HG02885 (cell line): Measurements from ENCODE around the gene RASD1.

Experiments
- ATAC-seq: cut with Tn5 transposase; IDR thresholded peaks from one replicate; pipeline ENCODE4 v1.9.1; 2021; ENCODE audit warnings: mild to moderate bottlenecking; ENCODE audit not compliant: unreplicated experiment, poor library complexity

RASD1 gene

DNA sequence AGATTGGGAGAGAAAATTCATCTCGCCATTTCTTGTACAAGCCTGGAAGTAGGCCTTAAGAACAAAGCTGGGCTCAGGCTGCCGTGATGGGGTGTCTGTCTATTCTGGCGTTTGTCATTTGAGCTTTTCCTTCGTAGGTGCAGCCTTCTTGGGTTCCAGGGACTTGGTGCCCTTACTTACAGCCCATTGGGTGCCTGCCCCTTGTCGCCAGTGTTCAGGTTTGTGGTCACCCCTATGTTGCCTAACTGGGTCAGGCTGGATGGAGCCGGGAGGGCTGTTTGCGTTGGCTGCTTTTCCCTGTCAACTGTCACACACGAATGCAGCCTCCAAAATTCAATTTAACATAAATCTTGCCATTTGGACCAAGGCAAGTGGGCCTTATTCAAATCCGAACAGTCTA, 43.1 kb downstream of the RASD1 start:
- ATAC-seq = no peak

DNA sequence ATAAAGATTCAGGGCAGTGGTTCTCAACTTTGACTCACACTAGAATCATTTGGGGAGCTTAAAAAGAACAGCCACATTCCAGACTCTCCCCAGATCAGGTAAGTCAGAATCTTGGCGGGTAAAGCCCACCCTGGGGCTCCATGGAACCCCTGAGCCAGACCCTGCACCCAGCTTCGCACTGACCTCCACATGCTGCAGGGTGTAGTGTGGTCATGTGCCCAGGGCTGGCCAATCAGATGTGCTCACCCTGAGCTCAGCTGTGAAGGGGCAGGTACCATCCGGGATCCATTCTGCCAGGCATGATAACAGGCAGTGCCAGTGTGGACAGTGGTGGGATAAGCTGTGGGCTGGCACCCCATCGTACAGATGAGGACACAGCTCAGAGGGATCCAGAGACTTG, 47.5 kb downstream of the RASD1 start:
- ATAC-seq = no peak

DNA sequence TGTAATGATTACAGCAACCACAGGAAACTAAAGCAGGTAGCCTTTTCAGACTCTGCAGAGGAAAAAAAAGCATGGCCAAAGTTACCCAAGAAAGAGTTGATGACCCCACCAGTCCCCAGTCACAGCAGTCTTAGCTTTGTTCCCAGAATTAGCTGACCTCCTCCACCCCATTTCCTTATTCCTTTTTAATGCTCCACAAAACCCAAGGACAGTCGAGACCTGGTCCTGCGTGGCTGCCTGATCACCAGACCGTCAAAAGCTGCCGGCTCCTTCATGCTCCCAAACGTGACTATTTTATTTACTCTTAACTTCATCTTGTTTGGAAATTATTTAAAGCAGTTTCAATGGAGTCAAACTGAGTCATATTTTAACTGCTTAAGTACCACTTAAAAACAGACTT, 48.1 kb downstream of the RASD1 start:
- ATAC-seq = no peak

DNA sequence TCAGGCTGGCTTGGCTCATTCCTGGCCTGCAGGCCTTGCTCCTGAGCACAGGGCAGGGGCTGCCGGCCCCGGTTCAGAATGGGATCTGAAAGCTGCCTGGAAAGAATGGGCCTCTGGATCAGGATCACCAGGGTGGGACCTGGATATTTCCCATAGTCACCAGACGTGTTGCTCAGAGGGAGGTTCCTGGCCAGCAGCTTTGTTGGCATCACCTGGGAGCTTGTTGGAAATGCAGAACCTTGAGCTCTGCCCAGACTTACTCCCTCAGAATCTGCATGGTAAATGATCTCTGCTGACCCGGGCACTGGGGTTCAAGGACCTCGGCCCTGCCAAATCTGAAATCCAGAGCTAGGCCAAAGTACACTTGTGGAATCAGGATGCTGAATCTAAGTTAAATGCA, 48.9 kb downstream of the RASD1 start:
- no peak for ATAC-seq

DNA sequence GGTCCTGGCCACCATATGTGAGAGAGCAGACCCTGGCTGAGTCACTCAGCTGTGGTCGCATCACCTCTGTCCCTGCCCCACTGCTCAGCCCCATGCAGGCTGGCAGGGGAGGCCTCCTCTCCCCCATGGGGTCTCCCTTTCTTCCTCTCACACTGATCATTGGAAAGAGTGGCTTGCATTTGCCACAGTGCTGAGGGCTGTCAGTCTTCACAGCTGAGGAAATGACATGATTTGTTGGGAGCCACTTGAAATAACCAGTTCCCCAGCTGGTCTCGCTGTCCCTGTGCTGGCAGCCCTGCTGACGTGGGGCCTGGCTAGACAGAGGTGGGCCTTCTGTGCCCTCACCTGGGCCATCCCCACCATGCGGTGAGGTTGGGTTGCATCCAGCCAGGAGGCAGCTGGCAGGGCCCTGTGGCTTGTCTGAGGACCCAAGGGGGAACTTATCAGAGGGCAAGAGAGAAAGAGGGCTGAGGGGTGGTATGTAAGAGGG, 49.5 kb downstream of the RASD1 start:
- no peak for ATAC-seq

DNA sequence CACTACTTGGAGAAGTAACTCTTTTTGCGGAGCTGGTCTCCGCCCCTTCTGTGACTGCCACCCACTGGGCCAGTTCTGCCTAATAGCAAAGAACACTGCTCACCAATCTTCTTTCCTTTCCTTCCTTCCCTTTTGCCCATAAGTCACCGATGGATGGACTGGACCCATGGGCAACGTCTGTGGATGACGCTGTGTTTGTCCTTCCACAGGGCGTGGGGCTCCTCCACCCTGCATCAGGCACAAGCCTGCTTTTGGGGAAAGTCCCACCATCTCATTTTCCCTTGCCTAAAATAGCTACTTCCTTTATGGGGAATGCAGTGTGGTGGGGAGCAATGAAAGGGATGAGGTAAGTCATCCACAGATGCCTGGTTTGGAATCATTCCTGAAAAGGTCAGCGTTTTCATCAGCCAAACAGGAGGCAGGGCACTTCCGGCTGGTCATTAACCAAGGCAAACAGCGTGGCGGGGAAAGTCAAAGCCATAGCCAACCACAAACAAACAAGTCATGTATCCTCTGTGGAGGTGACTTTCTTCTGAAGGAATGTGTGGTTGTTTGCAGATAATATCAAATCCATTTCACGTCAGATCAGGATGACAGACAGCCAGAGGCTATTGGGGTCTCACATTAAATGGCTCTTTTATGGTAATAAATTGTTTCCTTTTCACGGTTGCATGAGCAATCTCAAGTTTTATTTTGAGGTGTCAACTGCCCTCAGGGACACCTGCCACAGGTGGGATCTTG, 50.1 kb downstream of the RASD1 start:
- no peak for ATAC-seq

DNA sequence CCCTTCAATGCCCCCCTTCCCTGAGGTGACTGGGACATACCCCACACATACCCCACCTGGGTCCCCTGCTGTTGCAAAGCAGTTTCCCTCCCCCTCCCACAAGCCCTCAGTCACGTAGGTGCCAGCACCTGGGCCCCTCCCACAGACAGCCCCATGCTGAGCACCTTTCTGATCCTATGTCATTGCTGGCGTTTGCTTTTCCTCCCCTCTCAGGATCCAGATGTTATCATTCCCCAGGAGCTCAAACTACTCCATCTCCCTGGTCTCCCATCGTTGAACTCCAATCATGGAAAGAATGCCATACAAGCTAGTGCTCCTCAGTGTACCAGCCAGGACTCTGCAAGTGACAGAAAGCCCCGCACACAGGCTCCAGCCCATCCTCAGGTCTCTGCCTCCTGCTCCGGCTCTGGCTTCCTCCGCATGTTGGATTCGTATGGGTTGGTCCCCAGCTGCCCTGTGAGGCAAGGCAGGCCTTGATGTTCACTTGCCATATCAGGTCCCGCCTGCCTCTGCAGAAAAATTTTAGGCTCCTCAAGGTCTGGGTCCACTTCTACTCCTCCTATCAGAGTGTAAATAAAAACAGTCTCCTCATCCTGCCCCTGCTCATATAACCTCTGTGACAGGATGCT, 50.8 kb downstream of the RASD1 start:
- ATAC-seq = no peak
